Trophoblast cell (in vitro differentiated cells and primary cell): ENCODE data around the gene TMEM87B.

ENCODE experiments used
- DNase-seq, 2 donors: peaks; one replicate each; pipeline ENCODE4 v3.0.0-alpha.2; 2016
- H2AFZ ChIP-seq: 2 replicates; pipeline ENCODE4 v1.6.1; 2013; ENCODE audit warnings: low read length, moderate library complexity, mild to moderate bottlenecking; ENCODE audit not compliant: insufficient read depth, poor library complexity
- H2AK5ac ChIP-seq: 2 replicates; pipeline ENCODE4 v1.6.1; 2013; ENCODE audit warnings: mild to moderate bottlenecking, low read length
- H2BK120ac ChIP-seq: 2 replicates; pipeline ENCODE4 v1.6.1; 2013; ENCODE audit warnings: low read length, mild to moderate bottlenecking, moderate library complexity; ENCODE audit not compliant: insufficient read depth, poor library complexity
- H2BK12ac ChIP-seq: 2 replicates; pipeline ENCODE4 v1.6.1; 2013; ENCODE audit warnings: mild to moderate bottlenecking, low read length, moderate library complexity
- H2BK5ac ChIP-seq: 2 replicates; pipeline ENCODE4 v1.6.1; 2013; ENCODE audit warnings: low read length, low read depth, moderate library complexity, mild to moderate bottlenecking; ENCODE audit not compliant: poor library complexity
- H3K14ac ChIP-seq: 2 replicates; pipeline ENCODE4 v1.6.1; 2013; ENCODE audit warnings: mild to moderate bottlenecking, low read length
- H3K18ac ChIP-seq: 2 replicates; pipeline ENCODE4 v1.6.1; 2013; ENCODE audit warnings: mild to moderate bottlenecking, low read length
- H3K23ac ChIP-seq: 2 replicates; pipeline ENCODE4 v1.6.1; 2013; ENCODE audit warnings: low read length
- H3K27ac ChIP-seq: 2 replicates; pipeline ENCODE4 v1.5.1; 2013; ENCODE audit warnings: low read depth, mild to moderate bottlenecking, inconsistent platforms, low read length, moderate library complexity
- H3K27me3 ChIP-seq: 2 replicates; pipeline ENCODE4 v1.6.1; 2013; ENCODE audit warnings: inconsistent platforms, mild to moderate bottlenecking, low read length, moderate library complexity; ENCODE audit not compliant: insufficient read depth
- H3K36me3 ChIP-seq, 2 experiments: 1 replicate in 1 of 2; 2 replicates in 1 of 2; pipeline ENCODE4 v1.6.1; 2013; ENCODE audit warnings: low read length in 2 of 2, mild to moderate bottlenecking in 2 of 2, moderate library complexity in 1 of 2; ENCODE audit not compliant: insufficient read depth in 2 of 2, control insufficient read depth in 1 of 2
- H3K4ac ChIP-seq: 2 replicates; pipeline ENCODE4 v1.6.1; 2013; ENCODE audit warnings: low read depth, mild to moderate bottlenecking, low read length, moderate library complexity
- H3K4me1 ChIP-seq, 2 experiments: 1 replicate in 1 of 2; 2 replicates in 1 of 2; pipeline ENCODE4 v1.6.1; 2013; ENCODE audit warnings: low read length in 2 of 2, mild to moderate bottlenecking in 2 of 2, moderate library complexity in 1 of 2; ENCODE audit not compliant: insufficient read depth in 2 of 2, control insufficient read depth in 1 of 2
- H3K4me2 ChIP-seq: 2 replicates; pipeline ENCODE4 v1.6.1; 2013; ENCODE audit warnings: inconsistent platforms, mild to moderate bottlenecking, low read length, moderate library complexity
- H3K4me3 ChIP-seq: 2 replicates; pipeline ENCODE4 v1.5.1; 2013; ENCODE audit warnings: mild to moderate bottlenecking, low read depth, low read length, inconsistent platforms
- H3K79me1 ChIP-seq: one replicate; pipeline ENCODE4 v1.6.1; 2013; ENCODE audit warnings: low read length
- H3K79me2 ChIP-seq: 2 replicates; pipeline ENCODE4 v1.6.1; 2013; ENCODE audit warnings: low read length, mild to moderate bottlenecking; ENCODE audit not compliant: control insufficient read depth, insufficient read depth, poor library complexity
- H3K9ac ChIP-seq: 2 replicates; pipeline ENCODE4 v1.6.1; 2013; ENCODE audit warnings: mild to moderate bottlenecking, low read length
- H3K9me3 ChIP-seq: 2 replicates; pipeline ENCODE4 v1.6.1; 2013; ENCODE audit warnings: low read depth, mild to moderate bottlenecking, control low read depth, inconsistent platforms, low read length; ENCODE audit not compliant: insufficient read depth
- H4K12ac ChIP-seq: 2 replicates; pipeline ENCODE4 v1.6.1; 2013; ENCODE audit warnings: low read depth, mild to moderate bottlenecking, low read length, moderate library complexity
- H4K8ac ChIP-seq: 2 replicates; pipeline ENCODE4 v1.6.1; 2013; ENCODE audit warnings: low read depth, mild to moderate bottlenecking, low read length, moderate library complexity
- H4K91ac ChIP-seq: one replicate; pipeline ENCODE4 v1.6.1; 2013; ENCODE audit warnings: low read depth, mild to moderate bottlenecking, low read length, moderate library complexity
- WGBS: extraction: QIAGEN DNeasy Blood & Tissue Kit; methylation state at CpG from one replicate; pipeline ENCODE4 v1.1.7; 2013; ENCODE audit warnings: missing lambda C conversion rate; ENCODE audit not compliant: insufficient read length, insufficient coverage; ENCODE audit errors: extremely low coverage; 5-methylcytosine and 5-hydroxymethylcytosine counted together

The TMEM87B gene

DNA sequence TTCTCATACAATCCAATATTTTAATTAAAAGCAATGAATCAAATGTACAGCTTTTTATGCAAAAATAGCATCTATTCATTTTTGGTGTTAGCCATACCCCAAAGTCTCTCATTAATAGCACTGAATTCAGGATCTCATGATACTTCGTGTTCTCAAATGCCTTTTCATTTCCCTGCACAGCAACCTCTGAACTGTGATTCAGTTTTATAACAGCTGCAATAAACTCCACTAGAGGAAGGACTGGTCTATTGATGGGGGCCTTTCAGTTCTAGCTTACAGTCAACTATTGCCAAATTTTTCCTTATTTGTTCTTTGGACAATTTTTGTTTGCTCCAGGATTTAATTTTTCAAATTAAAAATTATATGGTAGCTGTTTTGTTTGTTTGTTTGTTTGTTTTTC, 4.8 kb upstream of the TMEM87B start:
- H2AK5ac ChIP-seq: no peak overlapping the region
- no peak overlapping the region for H2BK120ac ChIP-seq
- no peak overlapping the region for H3K23ac ChIP-seq
- peaks cover 2% of the 10 kb centered on the region for H3K9me3 ChIP-seq
- no peaks in the 10 kb centered on the region for H3K36me3 ChIP-seq
- DNase-seq: no peak
- no peak overlapping the region for H3K9ac ChIP-seq
- no peak overlapping the region for H3K18ac ChIP-seq
- H2BK5ac ChIP-seq: no peak overlapping the region
- H3K4me3 ChIP-seq: no peak overlapping the region
- no peaks in the 10 kb centered on the region for H3K27me3 ChIP-seq
- H3K14ac ChIP-seq: no peak overlapping the region
- peaks cover 2% of the 10 kb centered on the region for H3K79me2 ChIP-seq
- H4K91ac ChIP-seq: no peak overlapping the region
- WGBS: no CpG with 5 or more reads among the region's 1 CpG
- no peak overlapping the region for H3K4me2 ChIP-seq
- H3K4ac ChIP-seq: no peak overlapping the region
- no peak overlapping the region for H2AFZ ChIP-seq
- H3K4me1 ChIP-seq: no peaks in the 10 kb centered on the region
- H4K12ac ChIP-seq: no peak overlapping the region
- H4K8ac ChIP-seq: no peak overlapping the region
- H2BK12ac ChIP-seq: no peak overlapping the region
- H3K27ac ChIP-seq: no peak overlapping the region
- H3K79me1 ChIP-seq: peaks cover 4% of the 10 kb centered on the region

DNA sequence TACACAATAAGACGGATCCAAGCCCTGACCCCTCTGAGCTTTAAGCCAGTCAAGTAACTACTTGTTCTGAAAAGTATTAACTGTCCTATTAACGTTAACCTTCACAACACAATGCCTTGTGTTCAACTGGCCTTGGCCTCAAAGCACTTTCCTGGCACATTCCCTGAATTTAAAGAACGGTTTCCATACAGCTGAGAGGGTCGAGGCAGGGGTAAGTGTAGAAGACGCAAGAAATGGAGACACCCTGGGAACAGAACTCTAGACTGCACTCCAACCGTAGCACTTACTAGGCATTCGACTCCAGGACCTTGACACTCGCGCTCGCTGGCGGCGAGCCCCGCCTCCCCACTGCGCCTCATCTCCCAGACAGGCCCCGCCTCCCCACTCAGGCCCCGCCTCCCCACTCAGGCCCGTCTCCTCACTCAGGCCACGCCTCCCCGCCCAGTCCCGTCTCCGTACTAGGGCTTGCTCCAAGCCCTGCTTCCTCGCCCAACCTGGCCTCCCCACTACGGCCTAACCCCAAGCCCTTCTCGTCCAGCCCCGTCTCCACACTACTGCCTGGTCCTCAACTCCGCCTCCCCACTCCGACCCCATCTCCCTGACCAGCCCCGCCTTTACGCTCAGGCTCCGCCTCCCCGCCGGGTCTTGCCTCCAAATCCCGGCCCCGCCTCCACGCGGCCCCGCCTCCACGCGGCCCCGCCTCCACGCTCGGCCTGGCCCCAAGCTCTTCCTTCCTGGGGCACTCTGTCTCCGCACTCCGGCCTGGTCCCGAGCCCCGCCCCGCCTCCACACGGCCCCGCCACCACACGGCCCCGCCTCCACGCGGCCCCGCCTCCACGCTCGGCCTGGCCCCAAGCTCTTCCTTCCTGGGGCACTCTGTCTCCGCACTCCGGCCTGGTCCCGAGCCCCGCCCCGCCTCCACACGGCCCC, 887 bp upstream of the TMEM87B start:
- H3K27me3 ChIP-seq: no peaks in the 10 kb centered on the region

GRCh38 chr2:112055730-112056625, 909 bp downstream of the TMEM87B start:
- H3K36me3 ChIP-seq: peaks cover 3% of the 10 kb centered on the region in 2 experiments
- H3K4me3 ChIP-seq: peak overlapping the region; percentile 89
- H4K8ac ChIP-seq: peak overlapping the region; percentile 94
- no CpG with 5 or more reads among the region's 42 CpGs for WGBS
- peak overlapping the region; percentile 98 for H4K12ac ChIP-seq
- peak overlapping the region; percentile 98 for H4K91ac ChIP-seq
- H3K14ac ChIP-seq: peak overlapping the region; percentile 98
- no peak overlapping the region for H3K23ac ChIP-seq
- H3K4ac ChIP-seq: peak overlapping the region; percentile 95
- peak overlapping the region; percentile 97 for H3K18ac ChIP-seq
- H2AK5ac ChIP-seq: peak overlapping the region; percentile 95
- peaks cover 12% of the 10 kb centered on the region for H3K79me1 ChIP-seq
- no peaks in the 10 kb centered on the region for H3K27me3 ChIP-seq
- H3K4me1 ChIP-seq: peaks cover 3 to 9% of the 10 kb centered on the region in 2 experiments
- peak overlapping the region; percentile 76 for H2BK12ac ChIP-seq
- H3K9ac ChIP-seq: peak overlapping the region; percentile 83
- peak overlapping the region; percentile 95 for H2AFZ ChIP-seq
- H2BK120ac ChIP-seq: peak overlapping the region; percentile 97
- H2BK5ac ChIP-seq: peak overlapping the region; percentile 93
- peak overlapping the region; percentile 94 for H3K27ac ChIP-seq
- peak overlapping the region; percentile 93 for H3K4me2 ChIP-seq
- DNase-seq: peak; percentile 64 to 69
- peaks cover 10% of the 10 kb centered on the region for H3K79me2 ChIP-seq
- H3K9me3 ChIP-seq: no peaks in the 10 kb centered on the region

More for the DNA sequence above, 887 bp upstream of the TMEM87B start:
- H3K79me1 ChIP-seq: peaks cover 12% of the 10 kb centered on the region
- peak overlapping the region; percentile 19 for H2BK12ac ChIP-seq
- H2BK120ac ChIP-seq: peak overlapping the region; percentile 88
- peak overlapping the region; percentile 75 for H3K9ac ChIP-seq
- peak overlapping the region; percentile 29 for H3K4ac ChIP-seq
- H3K79me2 ChIP-seq: peaks cover 10% of the 10 kb centered on the region
- peak overlapping the region; percentile 62 for H3K18ac ChIP-seq
- H2BK5ac ChIP-seq: peak overlapping the region; percentile 57
- H3K23ac ChIP-seq: no peak overlapping the region
- peak overlapping the region; percentile 91 for H3K4me3 ChIP-seq
- H3K4me2 ChIP-seq: peak overlapping the region; percentile 58
- no peaks in the 10 kb centered on the region for H3K36me3 ChIP-seq
- peak; percentile 93 to 98 for DNase-seq
- no peak overlapping the region for H2AK5ac ChIP-seq
- peak overlapping the region; percentile 80 for H4K8ac ChIP-seq
- H4K91ac ChIP-seq: peak overlapping the region; percentile 74
- peak overlapping the region; percentile 55 for H3K14ac ChIP-seq
- H3K27ac ChIP-seq: peak overlapping the region; percentile 95
- H2AFZ ChIP-seq: peak overlapping the region; percentile 71
- H3K4me1 ChIP-seq: peaks cover 3 to 9% of the 10 kb centered on the region in 2 experiments
- peak overlapping the region; percentile 75 for H4K12ac ChIP-seq
- peaks cover 2% of the 10 kb centered on the region for H3K9me3 ChIP-seq
- WGBS: no CpG with 5 or more reads among the region's 62 CpGs

GRCh38 chr2:112056626-112056987, 1.5 kb downstream of the TMEM87B start:
- WGBS: no CpG with 5 or more reads among the region's 3 CpGs
- H3K27ac ChIP-seq: peak overlapping the region; percentile 94
- H3K4me1 ChIP-seq: peaks cover 3 to 9% of the 10 kb centered on the region in 2 experiments
- H2BK5ac ChIP-seq: no peak overlapping the region
- H2AK5ac ChIP-seq: no peak overlapping the region
- no peak overlapping the region for H3K4ac ChIP-seq
- no peak overlapping the region for H3K14ac ChIP-seq
- H3K9ac ChIP-seq: no peak overlapping the region
- no peak overlapping the region for H4K12ac ChIP-seq
- H3K4me2 ChIP-seq: peak overlapping the region; percentile 93
- no peak overlapping the region for H3K23ac ChIP-seq
- H3K9me3 ChIP-seq: no peaks in the 10 kb centered on the region
- no peak overlapping the region for H3K18ac ChIP-seq
- peaks cover 12% of the 10 kb centered on the region for H3K79me1 ChIP-seq
- H3K4me3 ChIP-seq: no peak overlapping the region
- H2BK12ac ChIP-seq: no peak overlapping the region
- H3K79me2 ChIP-seq: peaks cover 10% of the 10 kb centered on the region
- H3K36me3 ChIP-seq: peaks cover 3% of the 10 kb centered on the region in 2 experiments
- H2AFZ ChIP-seq: no peak overlapping the region
- no peak overlapping the region for H4K8ac ChIP-seq
- DNase-seq: no peak
- H2BK120ac ChIP-seq: no peak overlapping the region
- H3K27me3 ChIP-seq: no peaks in the 10 kb centered on the region
- H4K91ac ChIP-seq: no peak overlapping the region
